GM19099 (cell line): Measurements from ENCODE around the gene ZC3H12C.

Experiments used
- POLR2A ChIP-seq: IDR thresholded peaks from 3 replicates; pipeline ENCODE4 v1.6.1; 2011; ENCODE audit warnings: low read depth; ENCODE audit not compliant: insufficient read length; ENCODE audit errors: extremely low read depth

Gene ZC3H12C

DNA sequence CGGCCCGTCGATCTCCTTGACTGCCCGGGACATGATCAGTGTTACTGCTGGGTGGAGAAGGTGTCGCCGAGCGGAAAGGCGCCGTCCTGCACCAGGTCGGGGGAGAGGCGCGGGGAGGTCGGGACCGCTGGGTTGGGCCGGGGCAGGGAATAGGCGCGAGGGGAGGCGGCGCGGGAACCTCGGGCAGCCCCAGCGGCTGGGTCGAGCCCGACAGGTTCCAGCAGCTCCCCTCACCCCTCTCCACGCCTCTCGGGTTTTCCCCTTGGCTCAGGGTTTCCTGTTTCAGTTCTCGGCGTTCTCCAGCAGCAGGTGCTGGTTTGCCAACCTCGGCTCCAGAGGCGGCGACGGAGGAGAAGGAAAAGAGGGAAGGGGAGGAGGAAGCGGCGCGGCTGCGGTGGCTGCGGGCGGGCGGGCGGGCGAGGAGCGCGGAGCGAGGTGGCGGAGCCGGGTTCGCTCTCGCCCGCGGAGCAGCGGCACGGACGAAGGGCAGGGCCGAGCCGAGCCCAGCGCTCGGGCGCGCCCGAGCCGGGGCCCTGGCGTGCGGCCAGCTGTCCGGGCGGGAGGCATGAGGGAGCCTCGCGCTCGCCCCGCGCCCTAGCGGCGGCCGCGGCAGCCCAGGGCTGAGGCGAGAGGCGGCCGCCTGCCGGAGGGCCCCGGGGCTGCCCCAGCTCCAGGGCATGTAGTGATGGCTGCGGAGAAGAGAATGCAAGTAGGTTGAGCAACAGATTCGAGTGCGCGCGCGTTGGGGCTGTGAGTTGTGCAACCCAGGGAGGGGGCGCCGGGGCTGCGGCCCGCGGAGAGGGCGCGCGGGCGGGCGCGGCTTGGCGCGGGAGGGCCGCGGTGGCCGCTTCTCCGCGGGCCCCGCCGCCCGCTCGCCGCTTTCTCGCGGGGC lies at the start of gene ZC3H12C:
ZC3H12C (plus strand) TSS at position 878 of the 892 bp plus-strand sequence. CDS start 20 bp downstream, outside the sequence.
- TF ChIP-seq POLR2A, result peak; percentile 67

DNA sequence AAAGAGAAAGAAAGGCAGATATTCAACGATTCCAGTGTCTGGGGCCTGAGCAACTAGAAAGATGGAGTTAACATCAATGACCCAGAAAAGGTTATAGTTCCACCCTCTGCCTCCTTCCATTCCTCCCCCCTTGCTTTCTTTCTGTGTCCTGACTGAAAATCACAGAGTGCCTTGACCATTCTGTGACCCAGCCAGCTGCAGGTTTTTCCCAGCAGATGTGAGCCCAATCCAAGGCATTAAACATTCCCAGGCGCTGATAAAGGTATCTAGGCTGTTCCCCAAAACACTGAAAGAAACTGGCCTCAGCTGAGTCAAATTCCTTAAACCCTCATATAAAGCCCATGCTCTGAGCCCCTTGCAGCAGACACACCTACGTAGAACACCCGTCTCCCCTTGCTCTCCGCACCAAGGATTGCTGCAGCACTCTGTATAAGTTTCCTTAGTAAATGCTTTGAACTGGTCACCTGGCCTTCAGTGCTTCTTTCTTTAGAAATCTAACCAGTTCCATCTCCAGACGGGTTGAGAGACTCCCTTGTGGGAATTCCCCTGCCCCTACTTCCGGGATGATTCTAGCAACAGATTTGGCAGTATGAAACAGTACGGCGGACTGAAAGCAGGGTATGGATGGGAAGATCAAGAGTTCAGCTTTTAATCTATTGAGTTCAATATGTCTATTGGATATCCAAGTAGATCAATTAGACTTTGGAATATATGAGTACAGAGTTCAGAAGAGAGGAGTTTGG lies 48.8 kb upstream of the ZC3H12C start:
- TF ChIP-seq POLR2A, result no peak

DNA sequence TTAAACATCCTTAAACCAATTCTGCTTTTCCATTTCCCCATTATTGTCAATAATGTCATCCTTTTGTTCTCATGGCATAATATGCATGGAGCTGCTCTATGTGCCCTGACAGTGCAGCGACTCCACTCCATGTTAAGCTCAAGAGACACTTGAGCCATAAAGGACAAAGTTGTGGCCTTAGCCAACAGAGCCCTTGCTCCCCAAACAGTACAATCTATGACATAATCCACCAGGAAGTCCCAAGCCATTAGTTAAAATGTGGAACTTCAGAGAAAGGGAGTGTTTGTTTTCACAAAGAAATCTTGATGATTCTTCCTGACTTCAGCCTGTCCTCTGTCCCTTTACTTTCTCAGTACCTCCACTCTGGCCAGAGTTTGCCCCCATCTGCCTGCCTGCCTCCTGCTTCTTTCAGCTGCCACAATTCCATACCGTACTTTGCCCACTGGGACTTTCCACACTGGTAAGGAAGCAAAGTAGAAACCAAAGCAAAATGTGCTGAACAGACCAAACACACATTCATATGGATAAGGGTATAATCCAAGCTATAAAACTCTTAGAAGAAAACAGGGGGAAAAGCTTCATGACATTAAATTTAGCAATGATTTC lies 46.3 kb upstream of the ZC3H12C start:
- TF ChIP-seq POLR2A, result no peak

DNA sequence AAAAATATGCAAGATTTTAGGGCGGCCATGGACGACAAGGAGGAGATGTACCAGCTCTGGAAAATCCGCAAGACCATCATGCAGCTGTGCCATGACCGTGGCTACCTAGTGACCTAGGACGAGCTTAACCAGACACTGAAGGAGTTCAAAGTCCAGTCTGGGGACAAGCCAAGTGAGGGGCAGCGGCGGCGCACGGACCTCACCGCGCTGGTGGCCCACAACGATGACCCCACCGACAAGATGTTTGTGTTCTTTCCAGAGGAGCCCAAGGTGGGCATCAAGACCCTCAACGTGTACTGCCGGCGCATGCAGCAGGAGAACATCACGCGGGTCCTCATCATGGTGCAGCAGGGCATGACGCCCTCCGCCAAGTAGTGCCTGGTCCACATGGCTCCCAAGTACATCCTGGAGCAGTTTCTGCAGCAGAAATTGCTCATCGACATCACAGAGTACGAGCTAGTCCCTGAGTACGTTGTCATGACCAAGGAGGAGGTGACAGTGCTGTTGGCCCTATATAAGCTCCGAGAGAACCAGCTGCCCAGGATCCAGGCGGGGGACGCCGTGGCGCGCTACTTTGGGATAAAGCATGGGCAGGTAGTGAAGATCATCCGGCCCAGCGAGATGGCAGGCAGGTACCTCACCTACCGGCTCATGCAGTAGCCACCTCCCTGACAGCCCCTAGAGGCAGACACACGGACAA lies 43.5 kb upstream of the ZC3H12C start:
- no peak for TF ChIP-seq POLR2A

DNA sequence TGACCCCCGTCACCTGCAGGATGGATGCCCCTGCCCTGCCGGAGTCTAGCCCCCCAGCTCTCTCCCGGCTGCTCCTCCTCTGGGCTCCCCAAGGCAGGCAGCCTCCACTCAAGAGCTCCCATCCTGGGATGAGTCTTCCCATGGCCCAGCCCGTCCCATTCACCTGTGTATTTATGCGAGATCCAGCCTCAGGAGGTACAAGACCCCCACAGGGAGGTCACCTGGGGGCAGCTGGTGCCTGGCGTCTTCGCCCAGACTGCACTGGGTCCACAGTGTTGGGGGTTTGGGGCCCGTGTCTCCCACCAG lies 43.0 kb upstream of the ZC3H12C start:
- TF ChIP-seq POLR2A, result no peak

DNA sequence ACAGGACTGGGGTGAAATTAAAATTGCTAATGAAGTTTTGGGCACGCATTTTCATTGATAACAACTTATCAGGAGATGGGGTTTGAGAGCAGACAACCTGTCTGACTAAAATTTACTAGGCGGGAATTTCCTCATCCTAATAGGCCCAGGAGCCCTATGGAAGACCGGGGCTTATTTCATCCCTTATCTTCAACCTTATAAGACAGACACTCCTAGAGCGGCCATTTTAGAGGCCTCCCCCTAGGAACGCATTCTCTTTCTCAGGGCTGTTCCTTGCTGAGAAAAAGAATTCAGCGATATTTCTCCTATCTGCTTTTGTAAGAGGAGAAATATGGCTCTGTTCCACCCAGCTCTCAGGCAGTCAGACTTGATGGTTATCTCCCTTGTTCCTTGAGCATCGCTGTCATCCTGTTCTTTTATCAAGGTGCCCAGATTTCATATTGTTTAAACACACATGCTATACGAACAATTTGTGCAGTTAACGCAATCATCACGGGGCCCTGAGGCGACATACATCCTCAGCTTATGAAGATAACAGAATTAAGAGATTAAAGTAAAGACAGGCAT lies 39.3 kb upstream of the ZC3H12C start:
- TF ChIP-seq POLR2A, result no peak

DNA sequence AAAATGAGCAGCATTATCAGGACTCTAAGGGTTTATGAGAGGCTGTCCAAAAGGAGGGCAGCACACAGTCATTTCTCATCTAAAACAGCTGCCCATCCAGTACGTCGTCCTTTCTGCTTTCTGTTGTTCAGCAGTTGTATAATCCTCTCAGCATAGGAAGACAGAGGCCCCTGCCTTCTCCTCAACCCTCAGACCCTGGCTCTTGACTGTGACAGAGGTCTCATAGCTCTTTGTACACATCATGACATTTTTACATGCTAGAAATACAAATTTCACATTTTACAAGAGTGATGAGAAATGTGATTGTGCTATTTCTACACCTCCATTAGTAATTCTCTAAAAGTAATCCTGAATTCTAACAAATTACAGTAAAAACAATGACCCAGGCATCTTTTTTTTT lies 36.2 kb upstream of the ZC3H12C start:
- TF ChIP-seq POLR2A, result no peak

DNA sequence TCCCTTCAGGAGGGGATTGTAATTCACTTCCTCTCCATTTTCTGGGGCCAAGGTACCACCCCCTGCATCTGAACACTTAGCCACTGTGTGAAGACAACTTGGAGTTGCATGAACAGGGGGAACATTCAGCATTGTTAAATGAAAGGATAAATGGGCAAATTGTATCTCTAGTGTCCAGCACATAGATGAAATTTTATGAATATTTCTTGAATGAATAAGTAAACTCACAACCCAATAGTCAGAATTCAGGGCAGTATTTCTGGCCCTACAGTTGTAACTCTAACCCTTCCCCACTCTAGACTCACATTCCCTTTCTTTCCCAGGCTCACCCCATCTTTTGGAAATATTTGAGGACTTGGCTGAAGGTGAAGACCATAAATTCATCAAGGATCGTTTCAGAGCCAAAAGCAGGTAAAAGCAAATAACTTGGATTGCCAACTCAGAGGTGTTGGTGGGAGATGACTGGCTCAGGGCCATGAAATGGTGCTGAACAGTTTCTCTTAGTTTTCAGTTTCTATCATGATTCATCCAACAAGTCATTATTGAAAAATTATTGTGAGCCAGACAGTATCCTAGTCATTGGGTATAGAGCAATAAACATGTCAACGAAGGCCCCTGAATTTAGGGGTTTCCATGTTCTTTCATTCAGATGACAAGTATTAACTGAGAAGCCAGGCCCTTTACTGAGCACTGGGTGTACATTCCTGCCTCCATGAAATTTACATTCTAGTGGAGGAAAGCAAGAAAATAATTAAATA lies 33.3 kb upstream of the ZC3H12C start:
- TF ChIP-seq POLR2A, result no peak

DNA sequence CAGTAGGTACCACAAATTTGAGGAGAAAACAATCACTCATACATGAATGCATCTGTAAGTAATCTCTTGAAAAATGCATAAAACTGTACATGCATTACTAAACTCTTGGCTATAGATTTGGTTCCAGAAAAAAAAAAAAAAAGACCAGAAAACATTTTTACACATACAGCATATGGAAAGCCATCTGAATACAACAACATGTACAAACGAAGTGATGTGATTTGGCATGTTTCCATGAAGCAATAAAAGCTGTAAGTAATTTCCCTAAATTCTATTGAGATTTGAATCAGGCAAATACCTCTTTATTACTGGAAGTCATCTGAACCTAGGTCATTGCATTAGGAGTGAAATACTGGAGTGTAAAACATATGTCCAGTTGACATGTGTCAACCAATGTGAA lies 31.9 kb upstream of the ZC3H12C start:
- TF ChIP-seq POLR2A, result no peak

DNA sequence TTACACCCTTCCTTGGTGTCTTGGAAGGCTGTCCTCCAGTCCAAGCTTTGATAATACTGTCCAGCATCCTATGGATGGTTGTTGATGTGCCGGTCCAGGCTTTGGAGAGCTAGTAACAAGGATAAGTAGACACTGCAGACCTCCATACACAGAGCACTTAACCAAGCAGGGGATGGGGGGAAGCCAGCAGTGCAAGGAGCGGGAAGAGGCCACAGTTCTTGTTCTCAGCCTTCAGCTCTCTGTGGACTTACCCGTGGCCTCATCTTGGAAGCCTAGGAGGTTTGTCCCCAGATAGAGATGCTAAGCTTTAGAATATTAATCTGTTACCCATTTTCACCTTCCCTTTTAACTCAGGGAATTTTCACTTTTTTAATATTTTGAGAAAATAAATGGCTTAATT lies 30.9 kb upstream of the ZC3H12C start:
- no peak for TF ChIP-seq POLR2A

DNA sequence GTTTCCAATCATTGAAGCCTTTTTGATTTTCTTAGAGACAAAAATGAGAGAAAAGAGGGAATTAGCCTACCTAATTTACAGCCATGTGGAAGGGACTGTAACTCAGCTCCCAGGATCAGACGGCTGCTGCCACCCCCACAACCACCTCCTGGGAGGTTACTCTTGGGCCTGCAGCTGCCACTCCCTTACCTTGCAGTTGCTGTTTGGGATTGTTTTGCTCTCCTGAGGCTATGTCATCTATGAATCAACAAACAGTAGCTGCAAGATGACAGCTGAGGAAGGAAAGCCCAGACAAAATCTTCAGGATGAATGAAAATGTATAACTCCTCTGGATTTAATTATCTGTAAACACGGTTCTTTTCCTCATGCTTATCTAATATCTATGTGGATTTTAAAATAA lies 28.0 kb upstream of the ZC3H12C start:
- TF ChIP-seq POLR2A, result no peak

DNA sequence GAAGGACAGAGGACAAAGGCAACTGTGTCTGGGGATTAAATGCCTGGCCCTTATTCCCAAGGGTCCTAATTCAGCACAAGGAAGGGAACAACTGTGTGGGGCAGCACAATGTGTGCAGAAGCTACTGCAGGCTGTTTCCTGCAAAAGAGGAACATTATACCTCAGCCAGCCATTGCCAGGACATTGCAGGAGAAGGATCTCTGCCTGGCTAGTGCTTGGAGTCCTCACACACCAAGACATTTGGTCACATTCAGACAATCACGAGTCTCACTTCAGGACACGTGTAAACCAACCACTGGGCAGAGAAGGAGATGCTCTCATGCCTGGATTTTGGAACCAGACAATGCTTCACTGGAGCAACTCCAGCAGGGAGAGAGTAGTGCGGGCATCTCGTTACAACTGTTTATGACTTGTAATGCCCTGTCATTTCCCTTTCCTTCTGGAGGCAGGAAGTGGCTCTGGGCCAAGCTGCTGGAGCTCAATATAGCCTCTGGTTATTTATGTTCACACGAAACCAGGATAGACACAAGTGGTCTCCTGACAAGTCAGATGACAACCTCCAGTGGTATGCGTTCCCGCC lies 23.9 kb upstream of the ZC3H12C start:
- no peak for TF ChIP-seq POLR2A

DNA sequence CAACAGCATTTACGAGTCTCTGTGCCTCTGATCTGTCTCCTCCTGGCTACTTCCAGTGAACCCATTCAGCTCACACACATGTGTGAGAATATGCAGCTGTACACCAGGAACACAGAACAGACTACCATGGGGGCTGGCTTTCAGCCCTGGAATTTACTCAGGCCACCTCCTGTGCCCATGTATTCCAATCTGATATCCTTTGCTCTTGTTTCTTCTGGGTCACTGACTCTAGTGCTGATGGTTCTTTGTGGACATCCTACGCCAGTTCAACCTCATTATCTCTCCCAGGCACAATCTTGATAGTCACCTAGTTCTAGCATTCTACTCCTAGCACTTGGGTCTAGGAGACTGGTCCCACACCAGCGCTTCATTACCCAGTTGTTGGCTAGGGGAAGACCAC lies 23.0 kb upstream of the ZC3H12C start:
- TF ChIP-seq POLR2A, result no peak

DNA sequence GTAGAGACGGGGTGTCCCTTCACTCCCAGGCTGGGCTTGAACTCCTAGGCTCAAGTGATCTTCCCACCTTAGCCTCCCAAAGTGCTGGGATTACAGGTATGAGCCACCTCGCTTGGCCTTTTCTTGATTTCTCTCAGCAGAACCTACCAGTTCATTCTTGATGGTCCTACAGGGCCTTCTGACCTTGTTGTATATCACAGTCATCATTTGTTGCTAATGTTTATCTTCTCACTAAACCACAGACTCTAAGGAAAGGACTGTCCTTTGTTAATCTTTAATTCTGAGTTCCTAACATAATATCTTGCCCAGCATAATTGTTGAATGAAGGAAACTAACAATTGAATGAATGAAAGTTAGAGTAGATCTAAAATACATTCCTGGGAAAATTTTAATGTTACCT lies 22.0 kb upstream of the ZC3H12C start:
- TF ChIP-seq POLR2A, result no peak
